ENCODE results near the gene ARHGEF7.

Gene ARHGEF7

GRCh38 chr13:111325941-111326620 is 211.0 kb downstream of the ARHGEF7 start:
- DNase-seq (ENCODE audit: extremely low read depth, low read depth) = no peak
- TF ChIP-seq, protein P1, sequence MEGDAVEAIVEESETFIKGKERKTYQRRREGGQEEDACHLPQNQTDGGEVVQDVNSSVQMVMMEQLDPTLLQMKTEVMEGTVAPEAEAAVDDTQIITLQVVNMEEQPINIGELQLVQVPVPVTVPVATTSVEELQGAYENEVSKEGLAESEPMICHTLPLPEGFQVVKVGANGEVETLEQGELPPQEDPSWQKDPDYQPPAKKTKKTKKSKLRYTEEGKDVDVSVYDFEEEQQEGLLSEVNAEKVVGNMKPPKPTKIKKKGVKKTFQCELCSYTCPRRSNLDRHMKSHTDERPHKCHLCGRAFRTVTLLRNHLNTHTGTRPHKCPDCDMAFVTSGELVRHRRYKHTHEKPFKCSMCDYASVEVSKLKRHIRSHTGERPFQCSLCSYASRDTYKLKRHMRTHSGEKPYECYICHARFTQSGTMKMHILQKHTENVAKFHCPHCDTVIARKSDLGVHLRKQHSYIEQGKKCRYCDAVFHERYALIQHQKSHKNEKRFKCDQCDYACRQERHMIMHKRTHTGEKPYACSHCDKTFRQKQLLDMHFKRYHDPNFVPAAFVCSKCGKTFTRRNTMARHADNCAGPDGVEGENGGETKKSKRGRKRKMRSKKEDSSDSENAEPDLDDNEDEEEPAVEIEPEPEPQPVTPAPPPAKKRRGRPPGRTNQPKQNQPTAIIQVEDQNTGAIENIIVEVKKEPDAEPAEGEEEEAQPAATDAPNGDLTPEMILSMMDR (IDR thresholded peaks at IDR 0.05; ENCODE audit: low read depth, low read length) = no peak

- TF ChIP-seq, protein P1 (IDR thresholded peaks at IDR 0.05; ENCODE audit: low read depth, low read length) = no peak
- DNase-seq (ENCODE audit: extremely low read depth, low read depth) = no peak
These were observed 211.5 kb downstream of the ARHGEF7 start for GRCh38 chr13:111326621-111326965.

DNA sequence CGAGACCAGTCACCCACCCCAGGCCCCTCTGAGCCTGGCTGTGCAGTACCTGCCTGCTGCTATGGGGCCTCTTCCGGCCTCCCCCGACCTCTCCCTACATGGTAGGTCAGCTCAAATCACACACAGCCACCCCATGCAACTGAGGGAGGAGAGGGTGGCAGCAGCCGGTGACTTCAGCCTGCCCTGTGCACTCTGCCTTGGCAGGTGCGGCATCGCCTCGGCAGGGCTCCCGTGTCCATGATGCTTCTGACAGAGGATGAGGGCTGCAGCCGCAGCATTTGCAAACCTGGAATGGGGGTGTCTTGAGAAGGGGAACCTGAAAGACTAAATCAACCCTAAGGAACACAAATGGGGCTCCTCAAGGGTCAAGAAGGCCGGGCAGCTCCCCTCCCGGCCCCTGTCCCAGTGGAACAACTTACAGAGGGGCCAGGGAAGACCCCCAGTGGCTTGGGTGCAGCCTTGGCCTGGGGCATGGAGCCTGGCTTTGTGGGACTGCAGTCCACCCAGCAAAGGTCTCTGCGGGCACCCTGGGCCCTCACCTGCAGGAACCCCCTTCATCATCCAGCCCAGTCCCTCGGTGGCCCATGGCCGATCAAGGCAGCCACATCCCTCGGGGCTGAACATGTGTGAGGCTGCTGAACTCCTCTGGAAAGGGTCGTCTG is 212.0 kb downstream of the ARHGEF7 start:
- TF ChIP-seq, protein P1 (IDR thresholded peaks at IDR 0.05; ENCODE audit: low read depth, low read length) = no peak
- DNase-seq (ENCODE audit: extremely low read depth, low read depth) = no peak

- no peak for DNase-seq (ENCODE audit: extremely low read depth, low read depth)
- TF ChIP-seq, protein P1 (IDR thresholded peaks at IDR 0.05; ENCODE audit: low read depth, low read length) = no peak
These were observed 212.8 kb downstream of the ARHGEF7 start for GRCh38 chr13:111327730-111328573.

- no peak for DNase-seq (ENCODE audit: extremely low read depth, low read depth)
- TF ChIP-seq, protein P1 (IDR thresholded peaks at IDR 0.05; ENCODE audit: low read depth, low read length) = no peak
These were observed 213.7 kb downstream of the ARHGEF7 start for GRCh38 chr13:111328574-111329410.

GRCh38 chr13:111329641-111330040 is 214.5 kb downstream of the ARHGEF7 start:
- TF ChIP-seq, protein P1 (IDR thresholded peaks at IDR 0.05; ENCODE audit: low read depth, low read length) = no peak

More at GRCh38 chr13:111329641-111330040, 214.5 kb downstream of the ARHGEF7 start:
- DNase-seq (ENCODE audit: extremely low read depth, low read depth) = no peak

Measured in AG09319 (cell line).